ENCODE data around the gene USP38.
"Not testable (repeated sequence)": the region's sequence is repeated elsewhere in the genome, so short reads cannot be mapped to it uniquely, and the experiment has no call there.

Gene USP38

DNA sequence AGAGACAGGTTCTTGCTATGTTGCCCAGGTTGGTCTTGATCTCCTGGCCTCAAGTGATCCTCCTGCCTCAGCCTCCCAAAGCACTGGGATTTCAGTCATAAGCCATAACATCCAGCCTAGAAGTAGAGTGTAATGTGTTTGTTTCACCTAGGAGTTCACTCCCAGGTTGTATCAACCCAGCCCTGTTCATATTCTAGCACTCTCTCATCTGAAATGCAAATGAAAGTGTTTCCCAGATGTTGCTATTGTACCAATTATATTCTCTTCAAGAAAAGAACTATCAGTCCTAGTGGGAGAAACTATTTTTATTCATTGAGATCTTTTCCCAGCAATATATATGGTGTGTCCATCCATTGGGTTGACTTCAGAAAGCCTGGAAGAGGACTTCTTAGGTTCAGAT lies 72.6 kb downstream of the USP38 start:
- DNase-seq, result no peak

DNA sequence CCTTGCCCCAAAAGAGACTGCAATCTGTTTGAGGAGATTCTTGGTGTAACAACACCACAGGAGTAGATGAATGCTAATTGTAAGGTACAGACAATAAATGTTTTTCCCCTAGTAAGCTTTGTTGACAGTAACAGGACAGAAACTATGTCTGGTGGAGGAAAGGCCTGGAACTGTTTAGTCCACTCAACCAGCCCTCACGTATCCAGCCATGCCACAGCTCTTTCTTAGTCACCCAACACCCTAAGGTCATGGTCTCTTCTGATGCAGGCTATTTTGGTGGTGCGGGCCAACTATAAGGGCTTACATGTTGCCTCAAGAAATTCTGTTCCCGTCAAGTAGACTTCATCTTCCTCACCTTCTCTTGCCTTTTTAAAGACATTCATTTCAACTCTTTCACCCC lies 76.0 kb downstream of the USP38 start:
- DNase-seq, result no peak

DNA sequence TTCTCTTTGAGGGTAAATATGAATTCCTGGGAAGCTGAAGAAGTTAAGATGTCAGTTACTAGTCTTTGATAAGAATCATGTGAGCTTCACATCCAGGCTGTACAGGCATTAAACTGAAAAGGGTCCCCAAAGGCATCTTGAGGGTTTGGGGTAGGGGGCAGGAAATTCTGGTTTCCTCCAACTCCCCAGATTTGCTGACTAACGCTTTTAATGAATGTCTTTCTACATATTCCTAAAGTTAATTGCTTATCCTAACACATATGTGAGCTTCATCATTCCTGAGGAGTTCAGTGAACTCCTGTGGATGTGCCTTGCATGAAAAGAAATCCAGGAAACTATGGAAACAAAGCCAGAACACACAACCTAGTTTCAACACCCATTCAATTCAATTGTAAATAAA lies 78.1 kb downstream of the USP38 start:
- DNase-seq, result no peak

DNA sequence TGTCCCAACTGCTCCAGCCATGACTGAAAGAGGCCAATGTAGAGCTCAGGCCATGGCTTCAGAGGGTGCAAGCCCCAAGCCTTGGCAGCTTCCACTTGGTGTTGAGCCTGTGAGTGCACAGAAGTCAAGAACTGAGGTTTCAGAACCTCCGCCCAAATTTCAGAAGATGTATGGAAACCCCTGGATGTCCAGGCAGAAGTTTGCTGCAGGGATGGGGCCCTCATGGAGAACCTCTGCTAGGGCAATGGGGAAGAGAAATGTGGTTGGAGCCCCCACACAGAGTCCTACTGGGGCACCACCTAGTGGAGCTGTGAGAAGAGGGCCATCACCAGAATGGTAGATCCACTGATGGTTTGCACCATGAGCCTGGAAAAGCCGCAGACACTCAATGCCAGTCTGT lies 83.0 kb downstream of the USP38 start:
- DNase-seq, result not testable (repeated sequence)

DNA sequence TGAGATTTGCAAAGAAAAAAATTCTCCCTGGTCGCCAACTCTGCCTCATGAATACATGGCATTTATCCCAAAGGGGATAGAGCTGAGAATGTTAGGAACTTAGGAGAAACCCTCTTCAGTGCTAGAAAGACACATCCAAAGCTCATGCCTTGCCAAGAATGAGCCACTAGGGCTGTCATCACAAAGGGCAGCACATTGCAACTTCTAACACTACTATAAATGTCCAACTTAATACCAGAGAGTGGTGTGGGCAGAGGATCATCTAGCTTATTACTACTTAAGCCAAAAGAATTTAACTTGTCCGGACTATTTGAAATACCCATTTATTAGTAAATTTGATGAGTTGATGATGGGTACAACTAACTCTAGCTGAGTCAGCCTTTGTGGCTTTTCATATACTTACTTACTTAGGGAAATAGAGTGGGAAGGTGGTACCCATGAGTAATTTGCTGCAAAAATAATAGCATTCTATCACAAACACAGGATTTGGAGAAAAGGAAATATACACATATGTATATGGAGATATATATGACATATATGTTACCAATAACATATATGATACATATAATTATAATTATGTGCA lies 85.6 kb downstream of the USP38 start:
- no peak for DNase-seq

Data from nucleus accumbens (tissue), 56 donors.